DMS 273 (cell line): ENCODE measurements around the gene MAP3K21.

Experiments
- DNase-seq: peaks from one replicate; lab custom pipeline; 2025; ENCODE audit not compliant: unreplicated experiment; lab: John Stamatoyannopoulos, UW

Gene MAP3K21

DNA sequence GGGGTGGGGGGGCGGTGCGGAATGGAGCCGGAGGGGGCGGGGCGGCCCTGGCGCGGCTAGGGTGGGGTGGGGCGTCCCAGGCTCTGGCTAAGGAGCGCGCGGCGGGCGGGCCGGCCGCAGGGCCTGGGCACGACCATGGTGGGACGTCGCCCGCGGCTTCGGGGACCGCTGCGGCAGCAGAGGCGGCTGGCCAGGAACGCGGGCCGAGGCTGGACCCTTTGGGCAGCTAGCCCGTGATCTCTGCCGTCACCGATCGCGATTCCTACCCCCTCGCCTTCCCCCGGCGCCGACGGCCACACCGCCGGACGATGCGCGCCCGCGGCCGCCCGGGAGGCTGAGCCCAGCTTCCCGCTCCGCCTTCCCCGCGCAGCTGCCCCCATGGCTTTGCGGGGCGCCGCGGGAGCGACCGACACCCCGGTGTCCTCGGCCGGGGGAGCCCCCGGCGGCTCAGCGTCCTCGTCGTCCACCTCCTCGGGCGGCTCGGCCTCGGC lies at the start of gene MAP3K21:
Gene MAP3K21 (plus strand): TSS at position 74 of the 491 bp plus-strand sequence. CDS start 305 bp downstream, at position 379.
- DNase-seq, result no peak

- no peak for DNase-seq
These were observed 48.9 kb upstream of the MAP3K21 start for GRCh38 chr1:233278631-233279030.

- DNase-seq, result no peak
These were observed 47.6 kb upstream of the MAP3K21 start for GRCh38 chr1:233279971-233280370.

DNA sequence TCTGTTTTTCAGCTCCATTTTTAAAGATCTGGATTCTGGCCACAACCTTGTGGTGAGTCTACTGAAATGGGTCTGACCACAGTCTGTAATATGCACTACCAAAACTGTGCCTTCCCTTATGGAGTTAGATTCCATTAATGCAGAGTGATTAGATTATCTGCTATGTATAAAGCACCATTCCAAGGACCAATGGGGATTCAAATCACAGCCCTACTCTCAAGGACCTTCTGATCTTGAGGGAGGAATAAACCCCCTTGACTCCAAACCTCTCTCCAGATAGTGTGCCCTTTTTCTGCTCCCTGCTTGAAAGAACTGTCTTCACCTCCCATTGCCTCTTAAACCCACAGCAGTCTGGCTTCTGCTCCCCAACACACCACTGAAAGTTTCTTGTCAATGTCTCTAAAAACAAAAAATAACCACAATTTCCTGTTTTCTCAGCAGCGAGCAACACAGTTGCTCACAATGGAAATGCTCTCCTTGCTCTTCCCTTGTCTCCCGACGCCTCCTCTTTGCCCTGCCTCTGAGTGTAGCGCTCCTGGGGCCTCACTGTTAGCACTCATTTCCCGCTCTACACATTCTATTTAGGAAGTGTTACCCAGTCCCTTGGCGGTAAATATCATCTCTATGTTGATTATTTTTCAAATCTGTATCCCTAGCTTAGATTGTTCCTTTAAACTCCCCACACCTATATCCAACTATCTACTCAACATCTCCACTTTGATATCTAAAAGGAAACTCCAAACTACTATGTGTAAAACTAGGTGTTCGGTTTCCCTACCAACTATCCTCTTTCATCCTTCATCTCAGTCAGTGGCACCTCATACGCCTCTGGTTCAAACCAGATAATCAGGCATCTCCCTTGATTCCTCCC lies 45.6 kb upstream of the MAP3K21 start:
- no peak for DNase-seq

- no peak for DNase-seq
These were observed 45.0 kb upstream of the MAP3K21 start for GRCh38 chr1:233282582-233282886.

DNA sequence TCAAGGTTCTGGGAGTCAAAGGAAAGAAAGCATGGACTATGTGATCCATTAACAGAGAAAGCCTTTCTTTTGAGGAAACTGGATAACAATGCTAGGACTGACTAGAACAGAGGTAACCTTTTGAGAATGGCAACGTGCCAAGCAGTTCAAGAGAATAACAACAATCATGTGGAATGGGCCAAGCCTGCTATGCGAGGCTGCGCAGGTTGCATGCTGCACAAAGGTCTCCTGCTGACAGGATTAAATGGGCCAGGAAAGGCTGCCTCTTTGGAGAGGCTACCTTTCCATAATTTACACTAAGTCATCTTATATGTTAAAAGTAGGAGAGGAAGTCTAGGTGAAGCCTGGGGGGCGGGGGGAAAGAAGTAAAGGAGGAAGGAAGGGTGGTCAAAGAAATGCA lies 37.8 kb upstream of the MAP3K21 start:
- DNase-seq, result no peak

GRCh38 chr1:233290396-233291034 lies 37.0 kb upstream of the MAP3K21 start:
- DNase-seq, result no peak

- DNase-seq, result peak; percentile 7
These were observed 33.7 kb upstream of the MAP3K21 start for GRCh38 chr1:233293556-233294446.

- peak; percentile 64 for DNase-seq
These were observed 32.6 kb upstream of the MAP3K21 start for GRCh38 chr1:233294913-233295236.

GRCh38 chr1:233295237-233295974 lies 32.1 kb upstream of the MAP3K21 start, which contains the start of gene PCNX2:
Gene PCNX2, minus strand, starts transcription at chr1:233295725. Its CDS starts 247 bp downstream, at chr1:233295478.
- DNase-seq, result peak; percentile 86

GRCh38 chr1:233295975-233296322 lies 31.6 kb upstream of the MAP3K21 start:
- peak; percentile 21 for DNase-seq

GRCh38 chr1:233299450-233299849 lies 28.1 kb upstream of the MAP3K21 start:
- no peak for DNase-seq

DNA sequence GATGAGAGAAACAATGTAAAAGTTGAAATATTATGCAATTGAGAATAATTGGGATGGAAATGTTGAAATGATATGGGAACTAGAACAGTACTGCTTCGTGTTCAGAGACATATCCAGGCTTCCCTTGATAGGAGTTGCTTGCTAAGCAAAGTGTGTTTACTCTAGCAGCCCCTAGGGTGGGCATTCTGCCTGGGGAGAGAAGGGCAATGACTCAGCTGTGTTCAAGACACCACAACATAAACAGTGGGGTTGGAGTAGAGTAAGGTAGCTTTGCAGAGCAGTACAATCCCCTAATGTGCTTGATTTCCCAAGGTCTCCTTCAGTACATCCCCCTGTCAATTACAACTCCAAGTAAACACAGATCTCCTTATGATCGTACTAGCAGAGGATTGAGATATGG lies 27.2 kb upstream of the MAP3K21 start:
- DNase-seq, result no peak

DNA sequence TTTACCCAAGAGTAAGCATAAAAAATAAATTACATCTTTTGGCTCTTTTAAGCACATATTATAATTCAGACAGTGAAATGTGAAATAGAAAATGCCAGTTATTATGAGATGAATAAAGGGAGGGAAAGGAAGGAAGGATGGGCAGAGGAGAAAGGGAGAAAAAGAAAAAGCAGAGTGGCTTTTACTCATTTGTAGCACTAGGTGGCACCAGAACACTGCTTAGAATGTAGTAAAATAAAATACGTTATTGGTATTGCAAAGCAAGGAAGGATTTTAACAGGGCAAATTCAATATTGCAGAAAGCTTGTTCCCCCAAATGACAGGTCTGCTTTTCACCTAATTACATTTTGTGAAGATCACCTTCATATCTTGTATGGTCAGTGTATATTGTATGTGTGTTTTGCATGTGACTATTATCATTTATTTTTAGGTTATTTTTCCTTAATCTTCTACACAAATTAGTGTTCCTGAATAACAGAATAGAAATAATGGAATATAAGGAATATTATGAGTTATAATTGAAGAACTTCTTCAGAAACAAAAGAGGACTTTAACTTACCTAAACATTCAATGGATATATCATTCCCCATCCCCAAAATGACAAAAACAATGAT lies 22.9 kb upstream of the MAP3K21 start:
- DNase-seq, result peak; percentile 71

GRCh38 chr1:233313434-233314155 lies 13.9 kb upstream of the MAP3K21 start:
- peak; percentile 48 for DNase-seq

GRCh38 chr1:233315718-233316301 lies 11.7 kb upstream of the MAP3K21 start:
- no peak for DNase-seq

DNA sequence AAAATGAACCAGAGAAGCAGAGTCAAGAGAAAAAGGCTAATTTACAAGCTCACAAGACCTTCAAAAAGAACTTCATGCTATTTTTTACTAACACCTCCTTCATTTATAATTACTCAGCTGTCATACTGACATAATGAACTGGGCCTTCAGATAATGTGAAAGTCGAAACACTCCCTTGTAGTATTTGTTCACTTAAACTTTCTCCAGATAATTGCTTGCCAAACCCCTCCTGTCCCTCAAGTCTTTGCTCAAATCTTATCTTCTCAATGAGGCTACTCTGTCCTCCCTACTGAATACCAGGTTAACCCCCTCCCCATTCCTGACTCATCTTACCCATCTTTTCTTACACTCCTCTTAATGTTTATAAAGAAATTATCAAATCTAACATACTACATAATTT lies 11.1 kb upstream of the MAP3K21 start:
- DNase-seq, result no peak

DNA sequence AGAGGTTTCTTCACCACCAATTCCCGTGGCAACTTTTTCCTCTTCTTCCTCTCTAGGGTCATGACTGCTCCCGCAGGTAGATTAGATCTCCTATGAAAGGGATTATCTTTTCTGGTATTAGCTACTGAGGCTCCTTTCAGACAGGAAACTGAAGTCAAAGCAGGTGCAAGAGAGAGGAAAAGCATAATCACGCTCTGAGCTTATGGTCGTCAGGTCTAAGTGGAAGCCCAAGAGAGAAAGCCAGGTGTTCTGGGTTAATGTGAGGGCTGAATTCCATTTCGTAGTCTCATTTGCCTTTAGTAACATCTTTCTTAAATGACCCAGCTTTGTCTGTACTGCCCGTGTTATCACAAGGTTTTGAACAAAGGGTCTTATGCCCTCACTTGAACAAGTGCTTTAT lies 8.3 kb upstream of the MAP3K21 start:
- DNase-seq, result no peak

GRCh38 chr1:233320023-233320422 lies 7.5 kb upstream of the MAP3K21 start:
- DNase-seq, result no peak
